K562 (cell line): ENCODE data around the gene CNIH1. TPM values are rescaled to one million over a fixed set of nuclear protein-coding genes. Genes with fewer than 3 reads are reported as not detected.

ENCODE experiments used
- ATAC-seq: fragments of 200-7000 bp; cut with Tn5 transposase; 3 replicates; pipeline ENCODE4 v1.9.1; 2020; ENCODE audit warnings: moderate library complexity
- BruUV-seq: library from RNA; stranded (reverse); fragments of 400-500 nt; replicated peaks from 2 replicates; lab custom pipeline; 2021; lab: Mats Ljungman, UMichigan
- CTCF ChIA-PET: fragments of 300-600 bp; formaldehyde crosslinking; extraction: SDS; loops from one replicate; lab custom pipeline; 2021; ENCODE audit warnings: low intra/inter-chr PET ratio; lab: Yijun Ruan, JAX
- POLR2A ChIA-PET: fragments of 300-600, 350-650 bp; sonication (Branson Sonifier 250); formaldehyde crosslinking; extraction: SDS; loops from one replicate; lab custom pipeline; 2021; ENCODE audit warnings: antibody characterized with exemption, inconsistent platforms; lab: Yijun Ruan, JAX
- DNase-seq, 4 experiments: peaks; one replicate each; pipeline versions ENCODE4 v3.0.0 to v3.0.0-alpha.2; 2011 to 2018; ENCODE audit warnings: low spot score in 3 of 4, mixed read lengths in 3 of 4; ENCODE audit errors: extremely low read depth in 1 of 4
- FAIRE-seq: peaks from 2 replicates; lab custom pipeline; 2011; peaks lifted over from hg19 to GRCh38; lab: Jason Lieb, UNC
- H2AFZ ChIP-seq: 2 replicates; pipeline ENCODE4 v1.6.0; 2011; ENCODE audit warnings: low read depth, low read length, control low read depth, inconsistent platforms
- H3K27ac ChIP-seq: fragments of 200-600 bp; 3 replicates; pipeline ENCODE4 v1.8.0; 2011; ENCODE audit warnings: low read depth, mild to moderate bottlenecking, control low read depth, inconsistent platforms, low read length, moderate library complexity, mixed read lengths; ENCODE audit errors: extremely low read depth
- H3K27me3 ChIP-seq, 2 experiments: fragments of 300-600 bp in 1 of 2; 2 replicates in 1 of 2; 3 replicates in 1 of 2; pipeline versions ENCODE4 v1.6.0 to v1.8.0; 2011; ENCODE audit warnings: inconsistent platforms in 2 of 2, low read length in 2 of 2, mild to moderate bottlenecking in 1 of 2, mixed read lengths in 1 of 2, moderate library complexity in 1 of 2; ENCODE audit not compliant: control insufficient read depth in 2 of 2, insufficient read depth in 2 of 2
- H3K36me3 ChIP-seq: fragments of 300-600 bp; 3 replicates; pipeline ENCODE4 v1.8.0; 2011; ENCODE audit warnings: mild to moderate bottlenecking, low read length, inconsistent platforms; ENCODE audit not compliant: control insufficient read depth, insufficient read depth
- H3K4me1 ChIP-seq, 2 experiments: fragments of 200-600 bp in 1 of 2; replicated peaks in 1 of 2; 2 replicates in 1 of 2; 3 replicates in 1 of 2; pipeline versions ENCODE4 v1.5.1 to v1.8.0; 2011; ENCODE audit warnings: inconsistent platforms in 2 of 2, low read length in 2 of 2, mild to moderate bottlenecking in 1 of 2, mixed read lengths in 1 of 2, moderate library complexity in 1 of 2; ENCODE audit not compliant: control insufficient read depth in 2 of 2, insufficient read depth in 2 of 2
- H3K4me2 ChIP-seq: 2 replicates; pipeline ENCODE4 v1.6.1; 2011; ENCODE audit warnings: low read length, control low read depth, inconsistent platforms, mixed read lengths; ENCODE audit not compliant: insufficient read depth
- H3K4me3 ChIP-seq: fragments of 200-600 bp; sonication (generic), shearing (Covaris generic); 2 replicates; pipeline ENCODE4 v1.5.1; 2016; ENCODE audit warnings: control low read depth, inconsistent platforms
- H3K79me2 ChIP-seq: fragments of 200-600 bp; 3 replicates; pipeline ENCODE4 v1.8.0; 2011; ENCODE audit warnings: low read length, inconsistent platforms; ENCODE audit not compliant: control insufficient read depth, insufficient read depth
- H3K9ac ChIP-seq, 2 experiments: 2 replicates each; pipeline versions ENCODE4 v1.6.0 to v1.6.1; 2011; ENCODE audit warnings: low read depth in 2 of 2, low read length in 2 of 2, control low read depth in 1 of 2, inconsistent platforms in 1 of 2, mild to moderate bottlenecking in 1 of 2, mixed read lengths in 1 of 2; ENCODE audit not compliant: insufficient read depth in 1 of 2
- H3K9me1 ChIP-seq: one replicate; pipeline ENCODE4 v1.6.0; 2011; ENCODE audit warnings: inconsistent platforms, mild to moderate bottlenecking, low read length, moderate library complexity; ENCODE audit not compliant: control insufficient read depth, insufficient read depth
- H3K9me3 ChIP-seq: replicated peaks from 2 replicates; pipeline ENCODE4 v1.5.1; 2011; ENCODE audit warnings: low read depth, low read length, inconsistent platforms; ENCODE audit not compliant: control insufficient read depth, insufficient read depth
- H4K20me1 ChIP-seq: replicated peaks from 2 replicates; pipeline ENCODE4 v1.6.1; 2011; ENCODE audit warnings: low read length, inconsistent platforms, mixed read lengths; ENCODE audit not compliant: control insufficient read depth, insufficient read depth
- BCLAF1 ChIP-seq, 2 experiments: fragments of 450-650 bp in 1 of 2; IDR thresholded peaks; 2 replicates each; pipeline ENCODE4 v1.6.1; 2011 to 2017; ENCODE audit warnings: low read depth in 2 of 2, antibody characterized with exemption in 1 of 2, borderline replicate concordance in 1 of 2, low read length in 1 of 2, mild to moderate bottlenecking in 1 of 2, mixed read lengths in 1 of 2; ENCODE audit not compliant: control insufficient read depth in 1 of 2
- CBX3 ChIP-seq, 2 experiments: IDR thresholded peaks; 1 replicate in 1 of 2; 2 replicates in 1 of 2; pipeline ENCODE4 v1.6.1; 2012; ENCODE audit warnings: inconsistent platforms in 2 of 2, low read length in 2 of 2, borderline replicate concordance in 1 of 2, control low read depth in 1 of 2
- CLOCK ChIP-seq: fragments of 250-450 bp; sonication (Bioruptor Pico); IDR thresholded peaks from 2 replicates; pipeline ENCODE4 v1.4.0; 2020; ENCODE audit warnings: mild to moderate bottlenecking, moderate library complexity, borderline replicate concordance
- FOXP4 ChIP-seq: sonication (generic); formaldehyde crosslinking; IDR thresholded peaks from 2 replicates; pipeline ENCODE4 v1.8.0; 2022; ENCODE audit warnings: mild to moderate bottlenecking, missing genetic modification reagents, borderline replicate concordance
- MTA2 ChIP-seq: fragments of 450-650 bp; IDR thresholded peaks from 2 replicates; pipeline ENCODE4 v1.6.1; 2016; ENCODE audit warnings: low read depth
- NFIX ChIP-seq: fragments of 250-450 bp; sonication (Bioruptor Pico); IDR thresholded peaks from 2 replicates; pipeline ENCODE4 v1.4.0; 2020; ENCODE audit warnings: low read depth, mild to moderate bottlenecking, moderate library complexity
- POLR3G ChIP-seq: IDR thresholded peaks from 2 replicates; pipeline ENCODE4 v1.6.1; 2011; ENCODE audit not compliant: insufficient read length, insufficient replicate concordance; ENCODE audit errors: extremely low read depth
- SIX5 ChIP-seq, 2 experiments: IDR thresholded peaks; 2 replicates each; pipeline ENCODE4 v1.6.1; 2011; ENCODE audit warnings: low read length in 2 of 2, borderline replicate concordance in 1 of 2, low read depth in 1 of 2, mild to moderate bottlenecking in 1 of 2, moderate library complexity in 1 of 2; ENCODE audit not compliant: insufficient read depth in 1 of 2
- SMARCB1 ChIP-seq: IDR thresholded peaks from 2 replicates; pipeline ENCODE4 v1.6.1; 2011; ENCODE audit warnings: improper control_type of control experiment, low read depth; ENCODE audit not compliant: insufficient read length
- SNIP1 ChIP-seq: fragments of 450-650 bp; IDR thresholded peaks from 2 replicates; pipeline ENCODE4 v1.7.1; 2017; ENCODE audit warnings: low read depth, mild to moderate bottlenecking
- ZBTB34 ChIP-seq: fragments of 250-450 bp; sonication (Bioruptor Pico); IDR thresholded peaks from 2 replicates; pipeline ENCODE4 v1.8.0; 2021; ENCODE audit warnings: mild to moderate bottlenecking, moderate library complexity
- ZNF668 ChIP-seq: fragments of 250-450 bp; sonication (Bioruptor Pico); IDR thresholded peaks from 2 replicates; pipeline ENCODE4 v1.8.0; 2022; ENCODE audit warnings: mild to moderate bottlenecking, inconsistent platforms
- ZNF707 ChIP-seq: fragments of 250-450 bp; sonication (Bioruptor Pico); conservative IDR thresholded peaks from 2 replicates; pipeline ENCODE4 v1.8.0; 2022; ENCODE audit warnings: inconsistent platforms, mild to moderate bottlenecking, moderate library complexity
- in situ Hi-C: fragments of 300-500 bp; cut with MboI; formaldehyde crosslinking; loops from 4 replicates; pipeline ENCODE4 v1.15.0; 2018; ENCODE audit warnings: inconsistent platforms, mixed read lengths
- intact Hi-C: fragments of 100-400 bp; cut with micrococcal nuclease; formaldehyde crosslinking; loops from 2 replicates; pipeline ENCODE4 v1.14.2; 2022
- polyA plus RNA-seq, 8 experiments: library from polyadenylated mRNA; depleted of rRNA in 4 of 8; stranded (reverse) in 5 of 8; unstranded in 3 of 8; fragments of >200 nt; fragmentation: Nextera tagmentation in 2 of 8; fragmentation: Illumina TruSeq in 1 of 8; extraction: Ambion mirVana in 2 of 8; extraction: Trizol in 1 of 8; gene quantifications; 2 replicates each; pipeline versions ENCODE4 v1.2.1 to v1.2.3, GENCODE V29; 2011 to 2014; ENCODE audit warnings: inconsistent platforms in 1 of 8, missing spikeins in 1 of 8
- total RNA-seq, 7 experiments: library from RNA; depleted of rRNA in 6 of 7; stranded (reverse); fragments of >200 nt in 6 of 7; fragmentation: Illumina TruSeq in 2 of 7; extraction: Trizol in 2 of 7; gene quantifications; 2 replicates each; pipeline versions ENCODE4 v1.2.1 to v1.2.3, GENCODE V29; 2011 to 2021; ENCODE audit warnings: low replicate concordance in 1 of 7

The CNIH1 gene
- total and polyA plus RNA-seq, 9 of the 15 experiments (the other 6 are each of a cell fraction or from before 2014, with no cell fraction given), result 13.9 to 283 (median 77.3) TPM

- ATAC-seq (no peak), FAIRE-seq (no peak), DNase-seq (no peak)
- in situ Hi-C loops, result no loop called here
- no peak overlapping the region for H3K27ac ChIP-seq
- H3K4me1 ChIP-seq, result no peaks in the 10 kb centered on the region
- H3K79me2 ChIP-seq, result no peaks in the 10 kb centered on the region
- no peak overlapping the region for H3K9ac ChIP-seq
- intact Hi-C loops, result no loop called here
- no peak overlapping the region for H2AFZ ChIP-seq
- H3K9me1 ChIP-seq, result no peaks in the 10 kb centered on the region
- no peaks in the 10 kb centered on the region for H3K9me3 ChIP-seq
- ChIA-PET POLR2A (interaction anchor here (0.9 kb wide), 1 partner anchor 45 kb away, joined by 3 read pairs; no protein-coding TSS in a partner anchor), CTCF (no interaction called here)
- H4K20me1 ChIP-seq, result no peaks in the 10 kb centered on the region
- no TSS peak for BruUV-seq
- no peaks in the 10 kb centered on the region for H3K36me3 ChIP-seq
- no peaks in the 10 kb centered on the region for H3K27me3 ChIP-seq
- H3K4me2 ChIP-seq, result no peak overlapping the region
- no peak overlapping the region for H3K4me3 ChIP-seq
- TF ChIP-seq ZBTB34 (CRISPR knock-in tag), result no peak
- TF ChIP-seq SMARCB1, result no peak
- no peak for TF ChIP-seq CLOCK (CRISPR knock-in tag)
- no peak for TF ChIP-seq SIX5 (IDR thresholded peaks at IDR 0.05; ENCODE audit: borderline replicate concordance in 1 of 2, insufficient read depth in 1 of 2, low read depth in 1 of 2, low read length in 2 of 2)
- no peak for TF ChIP-seq NFIX (CRISPR knock-in tag)
- no peak for TF ChIP-seq SNIP1
- peak; percentile 98 for TF ChIP-seq ZNF707
- TF ChIP-seq POLR3G, result no peak
- TF ChIP-seq FOXP4 (CRISPR knock-in tag), result no peak
- TF ChIP-seq BCLAF1 (IDR thresholded peaks at IDR 0.05; ENCODE audit: borderline replicate concordance in 1 of 2, control insufficient read depth in 1 of 2, low read depth in 2 of 2, low read length in 1 of 2), result no peak
- TF ChIP-seq CBX3 (IDR thresholded peaks at IDR 0.05; ENCODE audit: borderline replicate concordance in 1 of 2, low read length in 2 of 2), result peak in 1 of 2 experiments; percentile 23; a peak in 1 of 3 replicates
- no peak for TF ChIP-seq ZNF668
- TF ChIP-seq MTA2, result no peak
Measured at GRCh38 chr14:54467280-54467679, 26.1 kb upstream of the CNIH1 start.
